HEK293 (cell line): ENCODE measurements around the gene EPS8.

Experiments used
- CTCF ChIA-PET: fragments of 350-600 bp; formaldehyde crosslinking; extraction: SDS; loops from one replicate; lab custom pipeline; 2021; ENCODE audit warnings: antibody characterized with exemption; lab: Yijun Ruan, JAX
- POLR2A ChIA-PET: fragments of 300-600 bp; formaldehyde crosslinking; extraction: SDS; loops from one replicate; lab custom pipeline; 2020; ENCODE audit warnings: antibody characterized with exemption, inconsistent platforms; lab: Yijun Ruan, JAX
- H3K27ac ChIP-seq: fragments of 200-500 bp; sonication (Bioruptor generic); 2 replicates; pipeline ENCODE4 v1.5.1; 2014; ENCODE audit warnings: low read depth, low read length, control low read depth, inconsistent platforms; ENCODE audit errors: extremely low read depth
- H3K36me3 ChIP-seq, 2 experiments: fragments of 200-500 bp in 1 of 2; sonication (Bioruptor generic) in 1 of 2; 1 replicate in 1 of 2; 2 replicates in 1 of 2; pipeline ENCODE4 v1.5.1; 2014 to 2017; ENCODE audit warnings: inconsistent platforms in 2 of 2, low read length in 2 of 2; ENCODE audit not compliant: control insufficient read depth in 2 of 2, insufficient read depth in 1 of 2
- H3K4me1 ChIP-seq: fragments of 200-500 bp; sonication (Bioruptor generic); 2 replicates; pipeline ENCODE4 v1.5.1; 2014; ENCODE audit warnings: mild to moderate bottlenecking, low read length, inconsistent platforms; ENCODE audit not compliant: control insufficient read depth, insufficient read depth
- H3K4me3 ChIP-seq: 2 replicates; pipeline ENCODE4 v1.5.1; 2011; ENCODE audit warnings: low read depth, mild to moderate bottlenecking, control low read depth, low read length, moderate library complexity
- H3K9me3 ChIP-seq: fragments of 200-500 bp; sonication (Bioruptor generic); 2 replicates; pipeline ENCODE4 v1.5.1; 2014; ENCODE audit warnings: low read depth, low read length, inconsistent platforms; ENCODE audit not compliant: control insufficient read depth, insufficient read depth
- EGR2 ChIP-seq: fragments of 450-650 bp; formaldehyde crosslinking; IDR thresholded peaks from 2 replicates; pipeline ENCODE4 v1.5.1; 2016; ENCODE audit warnings: low read depth, missing biosample characterization, missing genetic modification characterization
- OSR2 ChIP-seq: fragments of 450-650 bp; formaldehyde crosslinking; IDR thresholded peaks from 2 replicates; pipeline ENCODE4 v1.5.1; 2016; ENCODE audit warnings: missing biosample characterization, missing genetic modification characterization
- PRDM4 ChIP-seq: fragments of 450-650 bp; formaldehyde crosslinking; IDR thresholded peaks from 2 replicates; pipeline ENCODE4 v1.5.1; 2017; ENCODE audit warnings: missing biosample characterization, missing genetic modification characterization
- SP7 ChIP-seq: fragments of 450-650 bp; formaldehyde crosslinking; IDR thresholded peaks from 2 replicates; pipeline ENCODE4 v1.5.1; 2016; ENCODE audit warnings: missing biosample characterization, missing genetic modification characterization
- ZBTB11 ChIP-seq: fragments of 450-650 bp; formaldehyde crosslinking; conservative IDR thresholded peaks from 2 replicates; pipeline ENCODE4 v1.5.1; 2016; ENCODE audit warnings: low read depth, missing biosample characterization, missing genetic modification characterization
- ZBTB7A ChIP-seq: fragments of 450-650 bp; formaldehyde crosslinking; IDR thresholded peaks from 2 replicates; pipeline ENCODE4 v1.5.1; 2016; ENCODE audit warnings: low read depth, missing biosample characterization, missing genetic modification characterization
- ZFP69B ChIP-seq: fragments of 450-650 bp; formaldehyde crosslinking; IDR thresholded peaks from 2 replicates; pipeline ENCODE4 v1.5.1; 2016; ENCODE audit warnings: missing biosample characterization, missing genetic modification characterization
- ZNF121 ChIP-seq: fragments of 450-650 bp; formaldehyde crosslinking; IDR thresholded peaks from 2 replicates; pipeline ENCODE4 v1.5.1; 2016; ENCODE audit warnings: missing biosample characterization, missing genetic modification characterization
- ZNF157 ChIP-seq: fragments of 450-650 bp; formaldehyde crosslinking; IDR thresholded peaks from 2 replicates; pipeline ENCODE4 v1.5.1; 2016; ENCODE audit warnings: missing biosample characterization, missing genetic modification characterization
- ZNF169 ChIP-seq: fragments of 450-650 bp; formaldehyde crosslinking; IDR thresholded peaks from 2 replicates; pipeline ENCODE4 v1.5.1; 2016; ENCODE audit warnings: missing biosample characterization, missing genetic modification characterization
- ZNF335 ChIP-seq: fragments of 450-650 bp; formaldehyde crosslinking; conservative IDR thresholded peaks from 2 replicates; pipeline ENCODE4 v1.5.1; 2016; ENCODE audit warnings: missing biosample characterization, missing genetic modification characterization
- ZNF433 ChIP-seq: fragments of 450-650 bp; formaldehyde crosslinking; IDR thresholded peaks from 2 replicates; pipeline ENCODE4 v1.5.1; 2016; ENCODE audit warnings: missing biosample characterization, missing genetic modification characterization, low read depth
- ZNF48 ChIP-seq: fragments of 450-650 bp; formaldehyde crosslinking; IDR thresholded peaks from 2 replicates; pipeline ENCODE4 v1.5.1; 2016; ENCODE audit warnings: missing biosample characterization, missing genetic modification characterization
- ZNF600 ChIP-seq: fragments of 450-650 bp; formaldehyde crosslinking; IDR thresholded peaks from 2 replicates; pipeline ENCODE4 v1.5.1; 2016; ENCODE audit warnings: missing biosample characterization, missing genetic modification characterization
- ZNF645 ChIP-seq: fragments of 450-650 bp; formaldehyde crosslinking; IDR thresholded peaks from 2 replicates; pipeline ENCODE4; 2016; ENCODE audit warnings: missing biosample characterization, missing genetic modification characterization
- ZNF768 ChIP-seq: fragments of 450-650 bp; formaldehyde crosslinking; IDR thresholded peaks from 2 replicates; pipeline ENCODE4 v1.5.1; 2018; ENCODE audit warnings: missing biosample characterization, mild to moderate bottlenecking, missing genetic modification characterization
- TF ChIP-seq, protein P1 (sequence below): fragments of 450-650 bp; formaldehyde crosslinking; IDR thresholded peaks from 2 replicates; pipeline ENCODE4 v1.5.1; 2016; ENCODE audit warnings: missing biosample characterization, missing genetic modification characterization

The EPS8 gene

DNA sequence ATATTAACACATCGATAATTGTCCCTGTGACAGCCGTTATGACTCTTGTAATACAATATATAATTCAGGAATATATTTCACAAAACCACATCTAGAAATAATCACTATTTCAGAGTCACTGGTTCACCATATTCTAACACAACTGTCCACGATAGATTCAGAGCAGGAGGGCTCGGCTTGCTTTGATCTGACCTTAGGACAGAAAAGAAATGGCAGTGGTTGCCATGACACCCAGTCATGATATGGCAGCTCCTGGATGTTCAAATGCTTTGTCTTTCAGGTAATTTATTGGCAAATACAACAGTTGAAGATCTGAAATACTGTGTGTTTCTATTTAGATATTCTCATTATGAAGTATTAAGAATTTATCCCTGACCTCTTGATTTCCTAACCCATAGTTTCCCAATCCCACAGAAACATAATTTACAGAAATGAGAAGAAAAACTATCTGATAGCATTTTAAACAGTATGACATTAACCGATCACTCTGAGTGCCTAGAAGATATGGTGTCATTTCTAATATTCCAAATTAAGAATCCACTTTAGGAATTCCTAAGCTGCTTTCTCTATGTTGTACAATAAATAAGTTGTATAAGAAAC lies 116.4 kb downstream of the EPS8 start (continued):
- TF ChIP-seq PRDM4 (no peak), ZNF157 (tag by site-specific recombination) (no peak)

GRCh38 chr12:15670756-15671155 lies 118.4 kb downstream of the EPS8 start:
- Histone ChIP-seq H3K36me3 (no peaks in the 10 kb centered on the region), H3K9me3 (no peaks in the 10 kb centered on the region), H3K4me1 (peaks cover 2% of the 10 kb centered on the region; the same call in 1 of the 2 replicates), H3K27ac (no peak overlapping the region), H3K4me3 (no peak overlapping the region)
- ChIA-PET CTCF (no interaction called here), POLR2A (no interaction called here)
- TF ChIP-seq ZFP69B (tag by site-specific recombination) (no peak), ZNF121 (tag by site-specific recombination) (no peak), ZNF600 (no peak), ZNF169 (no peak), OSR2 (tag by site-specific recombination) (no peak), ZNF433 (tag by site-specific recombination) (no peak), EGR2 (tag by site-specific recombination) (no peak), ZBTB7A (tag by site-specific recombination) (no peak), ZNF335 (no peak), ZBTB11 (tag by site-specific recombination) (no peak), ZNF645 (tag by site-specific recombination) (no peak), SP7 (tag by site-specific recombination) (no peak), ZNF48 (tag by site-specific recombination) (no peak), ZNF768 (tag by site-specific recombination) (no peak)
- TF ChIP-seq, protein P1, sequence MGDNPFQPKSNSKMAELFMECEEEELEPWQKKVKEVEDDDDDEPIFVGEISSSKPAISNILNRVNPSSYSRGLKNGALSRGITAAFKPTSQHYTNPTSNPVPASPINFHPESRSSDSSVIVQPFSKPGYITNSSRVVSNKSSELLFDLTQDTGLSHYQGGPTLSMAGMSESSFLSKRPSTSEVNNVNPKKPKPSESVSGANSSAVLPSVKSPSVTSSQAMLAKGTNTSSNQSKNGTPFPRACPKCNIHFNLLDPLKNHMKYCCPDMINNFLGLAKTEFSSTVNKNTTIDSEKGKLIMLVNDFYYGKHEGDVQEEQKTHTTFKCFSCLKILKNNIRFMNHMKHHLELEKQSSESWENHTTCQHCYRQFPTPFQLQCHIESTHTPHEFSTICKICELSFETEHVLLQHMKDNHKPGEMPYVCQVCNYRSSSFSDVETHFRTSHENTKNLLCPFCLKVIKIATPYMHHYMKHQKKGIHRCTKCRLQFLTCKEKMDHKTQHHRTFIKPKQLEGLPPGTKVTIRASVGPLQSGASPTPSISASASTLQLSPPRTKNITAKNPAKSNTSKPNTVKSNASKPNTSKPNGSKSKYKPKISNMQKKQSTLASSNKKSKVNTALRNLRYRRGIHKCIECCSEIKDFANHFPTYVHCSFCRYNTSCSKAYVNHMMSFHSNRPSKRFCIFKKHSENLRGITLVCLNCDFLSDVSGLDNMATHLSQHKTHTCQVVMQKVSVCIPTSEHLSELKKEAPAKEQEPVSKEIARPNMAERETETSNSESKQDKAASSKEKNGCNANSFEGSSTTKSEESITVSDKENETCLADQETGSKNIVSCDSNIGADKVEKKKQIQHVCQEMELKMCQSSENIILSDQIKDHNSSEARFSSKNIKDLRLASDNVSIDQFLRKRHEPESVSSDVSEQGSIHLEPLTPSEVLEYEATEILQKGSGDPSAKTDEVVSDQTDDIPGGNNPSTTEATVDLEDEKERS (tag by site-specific recombination): no peak
